Stimulated activated CD4-positive, alpha-beta T cell treated with anti-CD3 and anti-CD28 coated beads, Interleukin-1b, Interleukin-23, amount 100 ng/mL, for 1 hour (primary cell): ENCODE data around the gene BRICD5.

Experiments used
- DNase-seq, 2 donors: peaks; one replicate each; pipeline ENCODE4 v3.0.0-alpha.2; 2020; ENCODE audit warnings: low read depth in 2 of 2

The BRICD5 gene

GRCh38 chr16:2237493-2238149 lies 27.0 kb upstream of the BRICD5 start:
- no peak for DNase-seq

DNA sequence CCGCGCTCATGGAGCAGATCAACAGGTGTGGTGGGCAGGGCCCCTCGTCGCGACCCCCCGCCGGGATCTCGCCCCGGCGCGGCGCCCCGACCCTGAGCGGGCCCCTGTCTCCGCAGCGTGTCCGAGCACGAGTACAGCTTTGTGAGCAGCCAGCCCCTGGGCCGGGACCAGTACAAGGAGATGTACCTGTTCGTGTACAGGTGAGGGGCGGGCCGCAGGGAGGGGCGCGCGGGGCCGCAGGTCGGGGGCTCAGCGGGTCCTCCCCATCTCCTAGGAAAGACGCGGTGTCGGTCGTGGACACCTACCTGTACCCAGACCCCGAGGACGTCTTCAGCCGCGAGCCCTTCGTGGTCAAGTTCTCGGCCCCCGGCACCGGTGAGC lies 26.4 kb upstream of the BRICD5 start:
- DNase-seq = no peak

DNA sequence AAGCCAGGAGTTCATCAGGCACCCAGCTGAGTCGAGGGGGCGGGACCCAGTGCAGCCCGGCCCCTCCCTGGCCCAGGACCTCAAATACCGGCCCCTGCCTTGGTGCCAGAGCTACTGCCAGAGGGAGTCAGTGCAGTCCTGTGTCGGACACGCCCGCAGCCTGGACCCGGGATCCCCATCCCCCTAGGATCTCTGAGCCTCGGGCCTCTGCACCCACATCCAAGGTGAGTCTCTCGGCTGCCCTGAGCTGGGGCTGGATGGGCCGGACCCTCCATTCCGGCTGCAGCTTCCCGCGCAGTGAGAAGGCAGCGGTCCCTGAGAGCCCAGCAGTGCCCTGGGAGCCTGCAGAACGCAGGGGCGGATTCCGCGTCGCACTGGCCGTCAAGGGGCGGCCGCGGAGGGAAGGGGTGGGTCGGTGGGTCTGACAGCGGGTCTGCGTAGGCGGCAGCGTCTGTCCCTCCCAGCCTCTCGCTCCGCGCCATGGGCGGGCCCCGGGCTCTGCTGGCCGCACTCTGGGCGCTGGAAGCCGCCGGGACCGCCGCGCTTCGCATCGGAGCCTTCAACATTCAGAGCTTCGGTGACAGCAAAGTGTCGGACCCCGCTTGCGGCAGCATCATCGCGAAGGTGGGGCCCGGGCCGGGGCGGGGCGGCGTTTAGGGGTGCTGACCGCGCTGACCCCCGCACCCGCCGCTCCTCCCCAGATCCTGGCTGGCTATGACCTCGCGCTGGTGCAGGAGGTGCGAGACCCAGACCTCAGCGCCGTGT lies 25.9 kb upstream of the BRICD5 start, which contains the start of gene DNASE1L2:
TSS of gene DNASE1L2 (plus strand) at position 108 of the 765 bp plus-strand sequence. CDS start at position 481, 373 bp downstream.
- no peak for DNase-seq

GRCh38 chr16:2235695-2236336 lies 25.2 kb upstream of the BRICD5 start:
- no peak for DNase-seq

GRCh38 chr16:2235234-2235651 lies 24.6 kb upstream of the BRICD5 start:
- DNase-seq = no peak

DNA sequence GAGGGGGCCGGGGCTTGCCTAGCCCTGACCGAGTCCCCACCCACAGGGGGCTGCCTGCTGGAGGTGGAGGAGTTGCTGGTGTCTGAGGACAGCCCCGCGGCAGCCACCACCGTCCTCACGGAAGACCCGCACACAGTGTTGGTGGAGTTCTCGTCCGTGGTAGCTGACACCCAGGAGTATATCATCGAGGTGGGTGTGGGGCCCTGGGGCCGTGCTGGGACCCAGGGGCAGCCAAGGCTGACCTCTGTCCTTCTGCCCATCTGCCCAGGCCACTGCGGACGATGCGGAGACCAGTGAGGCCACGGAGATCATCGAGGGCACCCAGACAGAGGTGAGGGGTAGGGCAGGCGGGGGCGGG lies 24.1 kb upstream of the BRICD5 start:
- no peak for DNase-seq

DNA sequence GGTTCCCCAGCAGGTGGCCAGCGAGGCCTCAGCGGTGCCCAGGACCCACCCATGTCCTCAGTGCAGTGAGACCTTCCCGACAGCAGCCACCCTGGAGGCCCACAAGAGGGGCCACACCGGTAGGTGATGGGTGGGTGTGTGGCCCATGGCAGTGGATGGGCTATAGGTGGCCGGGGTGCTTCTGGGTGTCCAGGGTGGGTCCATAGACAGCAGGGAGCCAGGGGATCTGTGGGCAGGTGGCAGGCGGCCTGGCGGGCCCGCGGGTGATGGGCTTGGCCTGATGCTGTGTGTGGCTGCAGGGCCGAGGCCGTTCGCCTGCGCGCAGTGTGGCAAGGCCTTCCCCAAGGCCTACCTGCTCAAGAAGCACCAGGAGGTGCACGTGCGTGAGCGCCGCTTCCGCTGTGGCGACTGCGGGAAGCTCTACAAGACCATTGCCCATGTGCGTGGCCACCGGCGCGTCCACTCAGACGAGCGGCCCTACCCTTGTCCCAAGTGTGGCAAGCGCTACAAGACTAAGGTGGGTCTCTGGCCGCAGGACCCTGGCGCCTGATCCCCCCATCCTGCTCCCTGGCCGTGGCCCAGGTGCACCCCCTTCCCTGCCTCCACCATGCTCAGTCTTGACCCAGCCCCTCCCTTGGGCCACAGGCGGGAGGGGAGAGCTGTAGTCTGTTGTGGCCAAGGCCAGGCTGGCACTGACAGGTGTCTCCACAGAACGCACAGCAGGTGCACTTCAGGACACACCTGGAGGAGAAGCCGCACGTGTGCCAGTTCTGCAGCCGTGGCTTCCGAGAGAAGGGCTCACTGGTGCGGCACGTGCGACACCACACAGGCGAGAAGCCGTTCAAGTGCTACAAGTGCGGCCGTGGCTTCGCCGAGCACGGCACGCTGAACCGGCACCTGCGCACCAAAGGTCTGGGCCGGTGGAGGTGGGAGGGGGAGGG lies 23.5 kb upstream of the BRICD5 start:
- DNase-seq = no peak

- DNase-seq = no peak
These were observed 22.5 kb upstream of the BRICD5 start for GRCh38 chr16:2233046-2233775.

DNA sequence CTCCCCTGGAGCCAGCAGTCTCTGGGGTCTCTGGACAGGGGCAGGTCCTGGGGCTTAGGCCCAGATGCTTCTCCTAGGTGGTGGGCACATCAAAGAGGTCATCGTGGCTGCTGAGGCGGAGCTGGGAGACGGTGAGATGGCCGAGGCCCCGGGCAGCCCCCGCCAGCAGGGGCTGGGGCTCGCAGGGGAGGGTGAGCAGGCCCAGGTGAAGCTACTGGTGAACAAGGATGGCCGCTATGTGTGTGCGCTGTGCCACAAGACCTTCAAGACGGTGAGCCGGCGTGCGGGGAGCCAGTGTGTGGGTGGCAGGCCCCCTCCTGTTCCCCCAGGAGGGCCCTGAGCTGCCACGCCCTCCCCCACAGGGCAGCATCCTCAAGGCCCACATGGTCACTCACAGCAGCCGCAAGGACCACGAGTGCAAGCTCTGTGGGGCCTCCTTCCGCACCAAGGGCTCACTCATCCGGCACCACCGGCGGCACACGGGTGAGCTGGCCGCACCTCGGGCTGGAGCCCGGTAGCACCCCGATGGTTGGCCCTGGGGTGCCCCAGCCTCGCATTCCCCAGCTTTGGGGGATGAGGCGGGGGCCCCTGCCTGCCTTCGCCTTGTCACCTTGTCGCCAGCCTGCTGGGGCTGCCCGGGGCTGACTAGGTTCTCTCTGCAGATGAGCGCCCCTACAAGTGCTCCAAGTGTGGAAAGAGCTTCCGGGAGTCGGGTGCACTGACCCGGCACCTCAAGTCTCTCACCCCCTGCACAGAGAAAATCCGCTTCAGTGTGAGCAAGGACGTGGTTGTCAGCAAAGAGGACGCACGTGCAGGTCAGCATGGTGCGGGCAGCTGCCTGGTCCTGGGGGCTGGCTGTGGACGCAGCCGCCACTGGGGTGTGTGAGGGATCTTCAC lies 21.7 kb upstream of the BRICD5 start:
- DNase-seq = no peak

- DNase-seq = no peak
These were observed 20.6 kb upstream of the BRICD5 start for GRCh38 chr16:2231016-2231931.

- DNase-seq = no peak
These were observed 19.7 kb upstream of the BRICD5 start for GRCh38 chr16:2230376-2230775.

DNA sequence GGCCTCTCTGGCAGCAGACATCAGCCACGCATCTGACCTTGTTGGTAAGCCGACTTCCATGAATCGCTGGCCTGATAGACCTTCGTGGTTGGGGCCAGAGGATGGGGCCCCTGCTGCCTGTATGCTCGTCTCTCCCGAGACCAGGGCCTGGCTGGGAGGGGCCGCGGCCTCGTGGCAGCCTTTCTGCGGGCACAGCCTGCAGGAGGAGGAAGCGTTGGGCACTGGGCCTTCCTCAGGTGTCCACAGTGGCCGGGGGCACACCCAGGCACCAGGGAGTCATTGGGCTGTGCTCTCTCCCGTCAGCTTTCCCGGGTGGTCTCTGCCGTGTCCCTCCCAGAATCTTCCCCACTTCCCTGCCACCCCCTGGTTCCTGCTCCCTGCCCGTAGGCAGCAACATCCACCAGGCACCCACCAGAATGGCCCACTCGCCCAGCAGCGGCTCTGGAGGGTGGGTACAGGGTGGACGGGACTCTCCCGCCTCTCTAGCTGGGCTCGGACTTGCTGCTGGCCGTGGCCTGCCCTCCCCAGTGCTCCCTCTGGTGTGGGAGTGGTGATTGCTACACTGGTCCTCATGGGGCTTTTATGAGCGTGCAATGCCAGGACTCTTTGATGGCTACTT lies 19.1 kb upstream of the BRICD5 start:
- no peak for DNase-seq

DNA sequence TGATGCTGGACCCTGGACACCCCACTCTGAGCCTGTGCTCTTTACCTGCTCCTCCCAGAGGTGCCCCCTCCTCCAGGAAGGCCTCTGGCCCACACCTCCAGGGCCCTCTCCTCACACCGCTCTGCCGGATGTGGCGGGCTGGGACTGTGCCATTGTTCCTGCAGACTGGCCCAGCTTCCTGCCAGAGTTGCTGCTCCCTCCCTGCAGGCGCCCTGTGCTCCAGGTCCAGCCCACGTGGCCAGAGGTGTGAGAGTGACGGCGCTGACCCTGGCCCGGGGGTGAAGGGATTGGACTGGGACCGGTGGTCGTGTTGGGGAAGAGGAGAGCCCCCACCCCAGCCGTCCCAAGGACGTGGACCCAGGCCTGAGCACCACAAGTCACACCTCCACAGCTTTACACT lies 18.4 kb upstream of the BRICD5 start:
- no peak for DNase-seq

DNA sequence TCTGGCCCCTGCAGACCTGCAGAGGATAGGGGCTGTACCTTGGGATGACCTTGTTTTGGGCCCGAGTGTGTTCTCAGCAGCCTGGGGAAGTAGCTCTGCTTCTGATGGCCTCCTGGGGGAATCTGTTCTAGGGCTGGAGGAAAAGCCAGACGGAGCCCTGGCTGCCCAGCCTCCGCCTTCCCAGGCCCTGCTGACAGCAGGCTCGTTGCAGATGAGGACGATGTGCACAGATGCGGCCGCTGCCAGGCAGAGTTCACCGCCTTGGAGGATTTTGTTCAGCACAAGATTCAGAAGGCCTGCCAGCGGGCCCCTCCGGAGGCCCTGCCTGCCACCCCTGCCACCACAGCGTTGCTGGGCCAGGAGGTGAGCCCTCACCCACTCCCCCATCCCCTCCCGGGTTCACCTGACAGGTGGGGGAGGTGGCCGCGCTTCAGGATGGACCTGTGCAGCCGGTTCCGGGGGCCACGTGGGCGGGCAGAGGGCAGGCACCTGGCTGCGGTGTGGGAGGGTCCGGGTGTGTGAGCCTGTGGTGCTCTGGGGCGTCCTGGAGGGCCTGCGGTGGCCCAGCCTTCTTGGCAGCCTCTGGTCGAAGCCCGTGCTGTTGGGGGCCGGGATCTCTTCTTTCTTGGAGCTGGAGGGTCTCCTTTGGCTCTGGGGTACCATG lies 17.6 kb upstream of the BRICD5 start:
- no peak for DNase-seq

DNA sequence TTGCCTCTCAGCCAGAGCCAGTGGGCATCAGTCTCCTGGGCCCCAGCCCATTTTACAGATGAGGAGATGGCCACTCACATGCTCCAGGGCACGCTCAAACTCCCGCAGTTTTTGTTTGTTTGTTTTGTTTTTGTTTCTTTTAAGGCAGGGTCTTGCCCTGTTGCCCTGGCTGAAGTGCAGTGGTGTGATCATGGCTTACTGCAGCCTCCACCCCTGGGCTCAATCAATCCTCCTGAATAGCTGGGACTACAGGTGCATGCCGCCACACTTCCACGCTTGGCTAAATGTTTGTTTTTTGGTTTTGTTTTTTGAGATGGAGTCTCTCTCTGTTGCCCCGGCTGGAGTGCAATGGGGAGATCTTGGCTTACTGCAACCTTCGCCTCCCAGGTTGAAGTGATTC lies 16.3 kb upstream of the BRICD5 start:
- no peak for DNase-seq

GRCh38 chr16:2226245-2226793 lies 15.7 kb upstream of the BRICD5 start:
- no peak for DNase-seq

- no peak for DNase-seq
These were observed 13.4 kb upstream of the BRICD5 start for GRCh38 chr16:2223942-2224486.
